ENCODE results near the gene LRRC70. TPM values are rescaled to one million over a fixed set of nuclear protein-coding genes. Genes with fewer than 3 reads are reported as not detected.
A peak's percentile ranks its signal among the peaks of the same experiment; 100 is the strongest.

Gene LRRC70
- total and polyA plus RNA-seq, 4 donors, result 3.1 to 14.8 (median 5.7) TPM

- no peaks in the 10 kb centered on the region for H3K27me3 ChIP-seq (ENCODE audit: control insufficient read depth in 3 of 3, insufficient read depth in 3 of 3, low read length in 2 of 3)
- H3K9me3 ChIP-seq (ENCODE audit: control insufficient read depth in 4 of 4, insufficient read depth in 3 of 4, low read length in 3 of 4), result no peaks in the 10 kb centered on the region
- ATAC-seq (ENCODE audit: insufficient read depth, low FRiP score), result no peak
- H3K4me1 ChIP-seq (ENCODE audit: control insufficient read depth in 5 of 5, insufficient read depth in 5 of 5, low read length in 5 of 5), result no peaks in the 10 kb centered on the region
- no peak overlapping the region for H3K27ac ChIP-seq (ENCODE audit: low read depth in 1 of 2, low read length in 1 of 2)
- peaks cover 0 to 2% (median under 1%) of the 10 kb centered on the region in 4 donors for H3K36me3 ChIP-seq (ENCODE audit: control insufficient read depth in 4 of 4, insufficient read depth in 4 of 4, low read length in 4 of 4)
- TF ChIP-seq CTCF (IDR thresholded peaks at IDR 0.05; ENCODE audit: control extremely low read depth, extremely low read depth), result no peak
- no peak overlapping the region for H3K4me3 ChIP-seq
- DNase-seq, result no peak
- H3K9ac ChIP-seq (ENCODE audit: insufficient read depth in 1 of 2, low read length in 2 of 2), result no peak overlapping the region
- 99 to 100% methylated on average over 2 of the region's 2 CpGs for WGBS, 2 donors
These were observed 42.4 kb upstream of the LRRC70 start for GRCh38 chr5:62536232-62536631.

GRCh38 chr5:62536783-62537182 is 41.8 kb upstream of the LRRC70 start:
- Histone ChIP-seq H3K9me3 (ENCODE audit: control insufficient read depth in 4 of 4, insufficient read depth in 3 of 4, low read length in 3 of 4) (no peaks in the 10 kb centered on the region), H3K4me1 (ENCODE audit: control insufficient read depth in 5 of 5, insufficient read depth in 5 of 5, low read length in 5 of 5) (no peaks in the 10 kb centered on the region), H3K27me3 (ENCODE audit: control insufficient read depth in 3 of 3, insufficient read depth in 3 of 3, low read length in 2 of 3) (no peaks in the 10 kb centered on the region), H3K9ac (ENCODE audit: insufficient read depth in 1 of 2, low read length in 2 of 2) (no peak overlapping the region), H3K36me3 (ENCODE audit: control insufficient read depth in 4 of 4, insufficient read depth in 4 of 4, low read length in 4 of 4) (peaks cover 0 to 1% (median under 1%) of the 10 kb centered on the region in 4 donors), H3K4me3 (no peak overlapping the region), H3K27ac (ENCODE audit: low read depth in 1 of 2, low read length in 1 of 2) (no peak overlapping the region)
- ATAC-seq (ENCODE audit: insufficient read depth, low FRiP score) (no peak), DNase-seq (no peak)
- WGBS, 2 donors, result 96 to 99% methylated on average over 2 of the region's 2 CpGs
- TF ChIP-seq CTCF (IDR thresholded peaks at IDR 0.05; ENCODE audit: control extremely low read depth, extremely low read depth), result no peak

- Histone ChIP-seq H3K9ac (ENCODE audit: insufficient read depth in 1 of 2, low read length in 2 of 2) (no peak overlapping the region), H3K36me3 (ENCODE audit: control insufficient read depth in 4 of 4, insufficient read depth in 4 of 4, low read length in 4 of 4) (peaks cover 0 to 1% (median 0%) of the 10 kb centered on the region in 4 donors), H3K4me1 (ENCODE audit: control insufficient read depth in 5 of 5, insufficient read depth in 5 of 5, low read length in 5 of 5) (no peaks in the 10 kb centered on the region), H3K9me3 (ENCODE audit: control insufficient read depth in 4 of 4, insufficient read depth in 3 of 4, low read length in 3 of 4) (no peaks in the 10 kb centered on the region), H3K4me3 (no peak overlapping the region), H3K27ac (ENCODE audit: low read depth in 1 of 2, low read length in 1 of 2) (no peak overlapping the region), H3K27me3 (ENCODE audit: control insufficient read depth in 3 of 3, insufficient read depth in 3 of 3, low read length in 2 of 3) (no peaks in the 10 kb centered on the region)
- DNase-seq (peak in 1 of 3 donors; percentile 9), ATAC-seq (ENCODE audit: insufficient read depth, low FRiP score) (peak; percentile 34)
- TF ChIP-seq CTCF (IDR thresholded peaks at IDR 0.05; ENCODE audit: control extremely low read depth, extremely low read depth), result no peak
- 57 to 70% methylated on average over 9 of the region's 9 CpGs for WGBS, 2 donors
These were observed 40.3 kb upstream of the LRRC70 start for GRCh38 chr5:62538017-62538942.
